Immature natural killer cell (primary cell): Measurements from ENCODE around the gene RAB3A. TPM values are rescaled to one million over a fixed set of nuclear protein-coding genes. Genes with fewer than 3 reads are reported as not detected.

Source experiments
- DNase-seq, 3 donors: peaks; one replicate each; pipeline ENCODE4 v3.0.0; 2022; ENCODE audit warnings: mixed read lengths in 1 of 3
- H3K27ac Mint-ChIP-seq, 6 donors: one replicate each; pipeline ENCODE4 v1.8.0; 2020; ENCODE audit warnings: mixed read lengths in 6 of 6, mild to moderate bottlenecking in 5 of 6, inconsistent platforms in 4 of 6, moderate library complexity in 3 of 6
- H3K27me3 Mint-ChIP-seq, 3 donors: one replicate each; pipeline ENCODE4 v1.8.0; 2020 to 2021; ENCODE audit warnings: low read depth in 3 of 3, mild to moderate bottlenecking in 3 of 3, mixed read lengths in 3 of 3, moderate library complexity in 3 of 3, inconsistent platforms in 1 of 3
- H3K36me3 Mint-ChIP-seq, 3 donors: one replicate each; pipeline ENCODE4 v1.8.0; 2020; ENCODE audit warnings: mixed read lengths in 3 of 3, inconsistent platforms in 2 of 3, mild to moderate bottlenecking in 2 of 3
- H3K4me1 Mint-ChIP-seq, 2 donors: one replicate each; pipeline ENCODE4 v1.8.0; 2020; ENCODE audit warnings: inconsistent platforms in 2 of 2, mild to moderate bottlenecking in 2 of 2, mixed read lengths in 2 of 2, moderate library complexity in 1 of 2
- H3K4me3 Mint-ChIP-seq, 5 donors: one replicate each; pipeline ENCODE4 v1.8.0; 2020; ENCODE audit warnings: mild to moderate bottlenecking in 5 of 5, mixed read lengths in 5 of 5, inconsistent platforms in 3 of 5, moderate library complexity in 3 of 5
- H3K9me3 Mint-ChIP-seq, 6 donors: one replicate each; pipeline ENCODE4 v1.8.0; 2020; ENCODE audit warnings: mild to moderate bottlenecking in 6 of 6, mixed read lengths in 6 of 6, inconsistent platforms in 4 of 6, moderate library complexity in 3 of 6
- polyA plus RNA-seq, 3 donors: library from polyadenylated mRNA; unstranded; fragments of 300-500 nt; fragmentation: Illumina TruSeq; gene quantifications; one replicate each; pipeline ENCODE4 v1.2.3, GENCODE V29; 2021

Gene RAB3A
- polyA plus RNA-seq, 3 donors from 2014 or later: 0.77 to 1.1 (median 1.1) TPM

DNA sequence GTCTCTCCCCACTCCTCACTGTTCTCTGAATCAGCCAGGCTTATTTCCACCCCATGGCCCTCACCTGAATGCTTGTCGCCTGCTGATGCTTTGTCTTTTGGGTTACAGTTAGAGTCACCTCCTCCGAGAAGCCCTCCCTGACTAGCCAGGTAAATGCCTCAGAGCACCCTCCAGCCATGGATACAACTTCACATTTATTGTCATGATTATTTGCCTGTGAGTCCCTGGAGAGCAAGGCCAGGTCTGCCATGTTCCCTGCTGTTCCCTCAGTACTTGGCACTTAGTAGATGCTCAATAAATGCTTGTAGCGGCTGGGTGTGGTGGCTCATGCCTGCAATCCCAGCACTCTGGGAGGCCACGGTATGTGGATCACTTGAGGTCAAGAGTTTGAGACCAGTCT, 26.1 kb upstream of the RAB3A start:
- Mint-ChIP-seq H3K27me3 (peaks cover 18 to 31% (median 20%) of the 10 kb centered on the region in 3 donors), H3K36me3 (no peaks in the 10 kb centered on the region), H3K4me1 (peaks cover 7 to 10% of the 10 kb centered on the region in 2 donors), H3K9me3 (peaks cover 0 to 6% (median 0%) of the 10 kb centered on the region in 6 donors), H3K4me3 (no peak overlapping the region), H3K27ac (no peak overlapping the region)
- DNase-seq: no peak

DNA sequence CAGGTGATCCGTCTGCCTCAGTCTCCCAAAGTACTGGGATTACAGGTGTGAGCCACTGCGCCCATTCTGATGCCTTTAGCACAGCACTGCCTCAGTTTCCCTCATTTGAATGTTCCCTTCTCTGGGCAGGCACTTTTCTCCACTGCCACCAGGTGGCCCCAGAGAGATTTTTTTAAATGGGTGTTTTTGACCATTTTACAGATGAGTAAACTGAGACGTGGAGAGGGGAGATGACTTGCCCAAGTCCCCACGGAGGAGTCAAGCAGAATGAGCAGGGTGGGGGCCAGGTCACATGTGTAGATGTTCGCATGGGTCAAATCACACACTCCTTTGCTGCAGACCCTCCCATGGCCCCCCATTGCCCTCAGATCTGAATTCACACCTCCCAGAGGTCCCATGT, 25.6 kb upstream of the RAB3A start:
- Mint-ChIP-seq H3K27ac (no peak overlapping the region), H3K27me3 (peaks cover 19 to 35% (median 23%) of the 10 kb centered on the region in 3 donors), H3K4me1 (peaks cover 11 to 14% of the 10 kb centered on the region in 2 donors), H3K4me3 (no peak overlapping the region), H3K9me3 (peaks cover 0 to 6% (median 0%) of the 10 kb centered on the region in 6 donors), H3K36me3 (no peaks in the 10 kb centered on the region)
- DNase-seq: no peak

DNA sequence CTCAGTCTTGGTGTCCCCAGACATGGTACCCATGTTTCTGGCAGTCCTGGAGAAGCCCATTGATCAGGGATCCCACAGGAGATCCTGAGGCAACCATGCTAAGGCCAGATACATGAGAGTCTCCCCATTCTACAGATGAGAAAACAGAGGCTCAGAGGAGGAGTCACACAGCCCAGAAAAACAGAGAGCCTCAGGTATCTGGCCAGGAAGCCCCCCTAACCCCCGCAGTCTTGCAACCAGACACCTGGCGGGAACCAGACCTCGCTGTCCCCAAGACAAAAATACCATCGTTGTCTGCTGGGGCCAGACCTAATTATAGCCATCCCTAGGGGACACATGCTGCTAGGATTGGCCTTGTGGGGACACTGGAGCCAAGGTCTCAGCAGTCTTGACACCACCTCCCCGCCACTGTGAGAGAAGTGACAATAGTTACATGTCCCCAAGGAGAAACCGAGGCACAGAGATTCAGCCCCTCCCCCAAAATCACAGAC, 24.0 kb upstream of the RAB3A start:
- no peak for DNase-seq
- H3K9me3 Mint-ChIP-seq: peaks cover 0 to 2% (median 0%) of the 10 kb centered on the region in 6 donors
- no peak overlapping the region for H3K27ac Mint-ChIP-seq
- no peak overlapping the region for H3K4me3 Mint-ChIP-seq
- H3K36me3 Mint-ChIP-seq: no peaks in the 10 kb centered on the region
- H3K27me3 Mint-ChIP-seq: peaks cover 19 to 35% (median 24%) of the 10 kb centered on the region in 3 donors
- H3K4me1 Mint-ChIP-seq: peaks cover 17 to 19% of the 10 kb centered on the region in 2 donors

DNA sequence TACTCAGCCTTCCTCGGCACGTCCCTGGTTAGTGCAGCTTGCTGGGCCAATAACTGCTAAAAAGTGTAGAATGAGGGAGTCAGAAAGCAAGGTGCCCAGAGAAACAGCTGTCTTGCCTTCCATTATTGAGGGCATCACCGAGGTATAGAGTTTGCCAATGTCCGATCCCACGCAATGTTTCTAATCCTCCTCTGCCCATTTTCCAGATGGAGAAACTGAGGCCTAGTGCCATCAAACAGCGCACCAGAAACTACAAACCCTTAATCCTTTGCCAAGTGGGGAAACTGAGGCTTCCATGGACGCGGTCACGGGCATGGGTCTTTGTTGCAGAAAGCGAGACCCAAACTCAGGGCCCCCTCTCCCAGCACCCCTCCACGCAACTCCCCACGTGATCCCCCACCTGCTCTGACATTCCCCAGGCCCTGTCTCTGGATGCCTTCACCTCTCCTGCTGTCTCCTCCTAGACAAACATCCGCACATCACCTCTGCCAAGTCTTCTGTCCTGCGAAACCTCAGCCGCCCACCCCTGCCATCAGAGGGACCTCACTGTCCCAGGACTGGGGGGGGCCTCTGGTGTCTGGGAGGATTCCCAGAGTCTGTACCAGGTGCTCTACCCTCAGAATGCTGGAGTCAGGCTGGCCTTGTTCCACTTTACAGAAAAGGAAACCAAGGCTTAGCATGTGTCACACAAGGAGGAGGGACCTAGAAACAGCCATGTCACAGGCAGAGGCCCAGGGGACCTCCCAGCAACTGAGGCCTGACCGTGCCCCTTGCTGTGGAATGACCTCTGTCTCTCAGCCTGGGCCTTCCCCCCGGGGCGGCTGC, 23.3 kb upstream of the RAB3A start:
- peaks cover 12 to 14% of the 10 kb centered on the region in 2 donors for H3K4me1 Mint-ChIP-seq
- DNase-seq: no peak
- H3K4me3 Mint-ChIP-seq: no peak overlapping the region
- H3K36me3 Mint-ChIP-seq: no peaks in the 10 kb centered on the region
- H3K27ac Mint-ChIP-seq: no peak overlapping the region
- peaks cover 19 to 33% (median 23%) of the 10 kb centered on the region in 3 donors for H3K27me3 Mint-ChIP-seq
- H3K9me3 Mint-ChIP-seq: peaks cover 0 to 2% (median 0%) of the 10 kb centered on the region in 6 donors

DNA sequence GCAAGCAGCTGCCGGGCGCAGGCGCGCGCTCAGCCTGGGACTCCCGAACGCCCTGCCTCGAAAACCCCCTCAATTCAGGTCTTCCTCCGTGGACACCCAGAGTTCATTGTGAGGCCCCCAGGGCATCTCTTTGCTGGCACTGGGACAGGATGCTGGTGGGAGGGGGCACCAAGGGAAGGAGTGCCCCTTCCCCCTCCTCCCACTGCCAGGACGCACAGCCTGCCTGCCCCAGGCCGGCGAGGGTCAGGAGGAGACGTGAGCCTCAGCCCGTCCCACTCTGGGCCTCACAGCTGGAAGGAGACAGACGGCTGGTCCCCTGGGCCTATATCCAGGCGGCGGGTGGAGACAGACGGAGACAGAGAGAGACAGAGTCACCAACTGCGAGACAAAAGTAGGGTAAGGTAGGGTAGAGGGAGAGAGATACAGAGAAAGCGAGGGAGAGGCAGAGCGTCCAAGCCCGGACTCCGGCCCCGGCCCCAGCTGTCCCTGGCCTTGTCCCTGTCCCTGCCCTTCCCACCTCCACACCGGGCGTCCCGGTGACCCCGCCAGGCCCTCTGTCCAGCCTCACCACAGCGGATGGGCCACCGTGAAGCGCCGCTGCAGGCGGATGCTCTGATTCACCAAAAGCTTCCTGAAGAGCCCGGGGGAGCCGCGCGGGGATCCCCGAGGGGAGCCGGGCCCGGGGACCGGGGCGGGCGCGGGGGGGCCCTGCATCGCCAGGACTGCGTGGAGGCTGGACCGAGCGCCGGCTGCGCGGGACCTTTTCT, 22.0 kb upstream of the RAB3A start, which contains the start of gene PDE4C:
PDE4C (minus strand) TSS at position 737 of the 767 bp plus-strand sequence; CDS start at position 714, 23 bp downstream.
- DNase-seq: no peak
- H3K9me3 Mint-ChIP-seq: peaks cover 0 to 2% (median 0%) of the 10 kb centered on the region in 6 donors
- H3K27ac Mint-ChIP-seq: no peak within 1 kb of the TSS
- peaks cover 11 to 13% of the 10 kb centered on the region in 2 donors for H3K4me1 Mint-ChIP-seq
- H3K27me3 Mint-ChIP-seq: peaks cover 18 to 40% (median 25%) of the 10 kb centered on the region in 3 donors
- no peaks in the 10 kb centered on the region for H3K36me3 Mint-ChIP-seq
- peak within 1 kb of the TSS in 1 of 5 donors; percentile 95 for H3K4me3 Mint-ChIP-seq

DNA sequence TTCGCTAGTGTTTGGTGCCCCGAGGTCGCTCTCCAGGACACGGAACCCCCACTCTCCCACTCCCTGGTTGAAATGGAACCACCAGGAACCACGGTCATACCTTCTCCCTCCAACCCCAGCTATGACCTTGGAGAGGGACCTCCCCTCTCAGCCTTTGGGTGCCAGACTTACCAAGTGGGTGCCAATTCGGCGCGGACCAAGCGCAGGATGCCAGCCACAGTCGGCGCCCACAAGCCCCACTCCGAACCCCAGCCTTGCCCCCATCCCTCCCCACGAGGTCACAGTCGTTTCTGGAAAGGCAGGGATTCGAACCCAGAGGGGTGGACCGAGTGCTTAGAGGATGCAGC, 21.5 kb upstream of the RAB3A start:
- Mint-ChIP-seq H3K4me3 (peak overlapping the region in 2 of 5 donors; percentile 17 to 95), H3K36me3 (no peaks in the 10 kb centered on the region), H3K4me1 (peaks cover 11 to 13% of the 10 kb centered on the region in 2 donors), H3K27me3 (peaks cover 14 to 38% (median 29%) of the 10 kb centered on the region in 3 donors), H3K27ac (no peak overlapping the region), H3K9me3 (peaks cover 0 to 2% (median 0%) of the 10 kb centered on the region in 6 donors)
- DNase-seq: no peak

DNA sequence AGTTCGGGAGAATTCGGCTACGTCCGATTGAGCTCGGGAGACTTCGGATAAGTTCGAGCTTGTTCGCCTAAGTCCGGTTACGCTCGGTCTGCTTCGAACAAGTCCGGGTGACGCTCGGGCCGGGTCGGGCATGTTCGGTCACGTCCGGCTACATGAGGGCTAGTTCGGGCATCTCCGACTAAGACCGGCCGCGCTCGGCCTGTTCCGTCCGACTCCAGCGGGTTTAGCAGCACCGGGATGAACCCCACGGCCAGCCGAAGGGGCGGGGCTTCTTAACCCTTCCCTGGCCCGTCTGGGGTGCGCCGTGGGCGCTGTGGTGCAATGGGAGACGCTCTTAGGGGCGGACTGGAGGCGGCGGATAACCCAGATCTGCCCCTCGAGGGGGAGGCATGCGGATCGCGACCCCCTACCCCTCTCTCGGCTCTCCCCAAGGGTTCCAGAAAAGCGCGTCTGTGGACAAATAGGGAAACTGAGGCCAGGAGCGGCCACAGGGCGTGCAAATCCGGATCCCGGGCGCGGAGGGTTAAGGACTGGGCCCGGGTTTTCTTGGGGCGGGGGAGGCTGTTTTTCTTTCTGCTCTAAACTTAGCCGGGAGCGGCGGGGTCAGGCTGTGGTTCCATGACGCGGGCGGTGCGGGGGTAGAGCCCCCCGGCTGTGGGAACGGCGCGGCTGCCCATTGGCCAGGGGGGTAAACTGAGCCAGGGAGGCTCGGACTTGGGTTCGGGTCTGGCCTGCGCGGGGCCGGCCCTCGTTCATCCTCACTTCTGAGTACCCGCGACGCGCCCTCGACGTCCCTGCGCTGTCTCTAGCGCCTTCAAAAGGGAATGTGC, 20.9 kb upstream of the RAB3A start:
- Mint-ChIP-seq H3K4me3 (peak overlapping the region; percentile 84 to 95 (median 91)), H3K36me3 (no peaks in the 10 kb centered on the region), H3K27me3 (peaks cover 14 to 42% (median 32%) of the 10 kb centered on the region in 3 donors), H3K9me3 (peaks cover 0 to 2% (median 0%) of the 10 kb centered on the region in 6 donors), H3K4me1 (peaks cover 11 to 13% of the 10 kb centered on the region in 2 donors), H3K27ac (peak overlapping the region in 4 of 6 donors; percentile 53 to 71 (median 63))
- DNase-seq: peak; percentile 80 to 87 (median 83)

DNA sequence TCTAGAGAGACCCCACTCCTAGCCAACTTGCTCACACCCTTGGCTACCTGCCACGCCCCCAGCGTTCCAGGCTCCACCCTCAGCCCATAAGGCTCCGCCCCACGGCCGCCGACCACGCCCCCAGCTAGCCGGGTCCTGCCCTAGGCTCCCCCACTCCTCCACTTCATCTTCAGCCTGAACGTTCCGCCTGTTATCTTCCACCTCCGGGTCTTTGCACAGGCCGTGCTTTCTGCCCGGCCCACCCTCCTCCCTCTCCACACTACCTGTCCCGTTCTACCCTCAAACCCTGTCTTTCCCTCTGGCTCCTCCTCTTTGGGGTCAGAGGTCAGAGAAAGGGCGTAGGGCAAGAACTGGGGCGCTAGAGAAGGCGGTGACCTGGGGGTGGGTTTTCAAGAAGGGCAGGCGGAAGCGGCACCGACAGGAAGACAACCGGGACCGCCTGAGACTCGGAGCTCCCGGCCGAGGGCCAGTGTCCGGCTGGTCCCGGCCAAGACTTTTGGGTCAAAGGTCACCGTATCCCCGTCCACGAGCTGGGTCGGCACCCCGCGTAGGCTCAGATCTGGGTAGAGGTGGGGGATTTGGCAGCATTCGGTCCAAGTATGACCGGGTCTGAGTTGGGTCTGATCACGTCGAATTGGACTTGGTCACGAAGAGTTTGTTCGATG, 20.1 kb upstream of the RAB3A start:
- H3K27me3 Mint-ChIP-seq: peaks cover 14 to 41% (median 30%) of the 10 kb centered on the region in 3 donors
- peak overlapping the region in 4 of 6 donors; percentile 53 to 71 (median 63) for H3K27ac Mint-ChIP-seq
- H3K36me3 Mint-ChIP-seq: no peaks in the 10 kb centered on the region
- peak overlapping the region; percentile 84 to 95 (median 91) for H3K4me3 Mint-ChIP-seq
- H3K9me3 Mint-ChIP-seq: peaks cover 0 to 2% (median 0%) of the 10 kb centered on the region in 6 donors
- peaks cover 11 to 13% of the 10 kb centered on the region in 2 donors for H3K4me1 Mint-ChIP-seq
- DNase-seq: peak in 2 of 3 donors; percentile 18 to 21

DNA sequence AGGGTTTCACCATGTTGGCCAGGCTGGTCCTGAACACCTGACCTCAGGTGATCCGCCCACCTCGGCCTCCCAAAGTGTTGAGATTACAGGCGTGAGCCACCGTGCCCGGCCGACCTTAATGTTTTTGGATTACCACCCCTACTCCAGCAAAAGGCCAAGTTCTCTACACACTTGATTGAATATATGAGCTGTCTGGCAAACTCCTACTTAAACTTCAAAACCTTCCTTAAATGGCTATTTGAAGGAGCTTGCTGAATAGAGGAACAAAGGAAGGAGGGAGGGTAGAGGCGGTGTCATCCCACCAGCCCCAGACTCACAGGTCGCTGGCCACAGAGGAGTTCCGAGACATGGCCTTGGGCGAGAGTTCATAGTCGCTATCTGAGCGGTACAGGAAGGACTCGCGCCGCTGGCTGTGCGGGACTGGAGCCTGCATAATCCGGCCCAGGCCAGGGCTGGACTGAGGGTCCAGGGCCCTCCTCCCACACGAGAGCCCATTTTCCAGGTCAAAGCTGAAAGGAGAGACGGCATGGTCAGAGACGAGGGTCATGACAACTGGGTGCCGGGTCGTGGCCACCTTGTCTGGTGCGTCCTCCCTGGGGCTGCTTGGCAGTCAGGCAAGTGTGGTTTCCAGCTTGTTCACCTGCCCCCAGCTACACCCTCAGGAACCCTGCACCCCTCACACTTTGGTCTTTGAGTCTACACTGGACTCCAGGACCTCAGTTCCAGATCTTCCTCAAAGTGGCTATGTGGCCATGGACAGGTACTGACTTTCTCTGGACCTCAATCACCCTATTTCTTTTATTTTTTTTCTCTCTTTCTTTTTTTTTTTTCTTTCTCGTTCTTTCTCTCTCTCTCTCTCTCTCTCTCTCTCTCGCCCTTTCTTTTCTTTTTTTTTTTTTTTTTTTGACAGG, 18.2 kb upstream of the RAB3A start:
- H3K27ac Mint-ChIP-seq: no peak overlapping the region
- H3K4me1 Mint-ChIP-seq: peaks cover 11 to 13% of the 10 kb centered on the region in 2 donors
- DNase-seq: no peak
- no peaks in the 10 kb centered on the region for H3K36me3 Mint-ChIP-seq
- H3K9me3 Mint-ChIP-seq: peaks cover 0 to 2% (median 0%) of the 10 kb centered on the region in 6 donors
- H3K27me3 Mint-ChIP-seq: peaks cover 14 to 36% (median 27%) of the 10 kb centered on the region in 3 donors
- peak overlapping the region in 1 of 5 donors; percentile 47 for H3K4me3 Mint-ChIP-seq

DNA sequence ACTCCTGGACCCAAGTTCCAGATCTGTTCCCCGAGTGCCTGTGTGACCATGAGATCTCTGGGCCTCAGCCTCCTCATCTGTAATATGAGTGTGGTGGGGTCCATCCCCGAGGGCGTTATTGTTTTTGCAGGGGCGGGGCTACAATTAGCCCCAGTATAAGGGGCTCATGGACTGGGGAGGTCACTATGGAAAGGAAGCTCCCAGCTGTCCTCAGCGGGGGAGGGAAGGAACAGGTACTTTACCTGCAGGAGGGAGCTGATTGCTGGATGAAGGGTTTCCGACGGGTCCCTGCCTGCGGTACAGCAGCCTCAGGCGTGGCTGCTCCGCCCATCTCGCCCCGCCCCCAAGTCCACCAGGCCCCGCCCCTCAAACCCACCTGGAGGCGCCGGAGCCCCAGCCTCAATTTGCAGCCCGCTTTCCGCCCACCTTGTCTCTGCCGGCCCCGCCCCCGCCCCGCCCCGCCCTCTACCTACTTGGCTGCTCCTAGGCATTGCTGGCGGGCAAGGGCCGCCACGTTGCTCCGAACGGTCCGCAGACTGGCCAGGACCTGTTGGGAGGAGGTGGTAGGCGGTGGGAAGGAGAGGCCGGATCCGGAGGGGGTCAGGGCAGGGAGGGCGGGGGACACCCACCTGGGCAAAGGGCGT, 16.9 kb upstream of the RAB3A start:
- no peak for DNase-seq
- peaks cover 11% of the 10 kb centered on the region in 2 donors for H3K4me1 Mint-ChIP-seq
- no peaks in the 10 kb centered on the region for H3K36me3 Mint-ChIP-seq
- no peak overlapping the region for H3K4me3 Mint-ChIP-seq
- H3K27me3 Mint-ChIP-seq: peaks cover 13 to 29% (median 24%) of the 10 kb centered on the region in 3 donors
- H3K27ac Mint-ChIP-seq: no peak overlapping the region
- H3K9me3 Mint-ChIP-seq: peaks cover 0 to 2% (median 0%) of the 10 kb centered on the region in 6 donors

DNA sequence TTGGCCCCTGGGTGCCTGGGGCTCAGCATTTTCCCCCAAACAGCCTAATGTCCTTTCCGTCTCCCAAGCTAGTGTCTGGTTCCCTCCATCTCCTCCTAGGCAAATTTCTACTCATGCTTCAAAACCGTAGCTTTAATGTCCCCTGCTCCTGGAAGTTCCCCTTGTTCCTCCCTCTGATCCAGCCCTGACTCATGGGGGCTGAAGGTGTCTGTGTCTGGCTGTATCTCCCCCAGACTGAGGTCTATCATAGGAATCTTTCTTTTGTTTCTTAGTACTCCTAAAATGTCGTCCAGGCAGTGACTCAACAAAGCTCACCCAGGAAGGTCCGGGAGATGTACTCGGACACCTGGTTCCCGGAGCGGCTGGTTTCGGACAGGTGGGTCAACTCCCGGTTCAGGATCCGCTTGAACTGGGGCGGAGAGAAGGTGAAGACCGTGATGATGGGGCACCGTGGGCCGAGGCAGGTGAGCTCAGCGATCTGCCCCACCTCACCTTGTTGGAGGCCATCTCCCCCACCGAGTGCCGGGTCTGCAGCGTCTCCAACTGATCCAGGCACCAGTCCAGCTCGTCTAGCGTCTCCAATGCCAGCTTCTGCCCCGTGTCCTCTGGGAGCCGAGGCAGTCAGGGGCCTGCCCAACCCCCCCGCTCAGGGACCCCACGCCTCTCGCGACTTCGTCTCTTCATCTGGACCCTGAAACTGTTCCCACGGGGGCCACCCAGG, 16.2 kb upstream of the RAB3A start:
- Mint-ChIP-seq H3K4me1 (peaks cover 8 to 11% of the 10 kb centered on the region in 2 donors), H3K27ac (peak overlapping the region in 1 of 6 donors; percentile 36), H3K9me3 (peaks cover 0 to 2% (median 0%) of the 10 kb centered on the region in 6 donors), H3K36me3 (no peaks in the 10 kb centered on the region), H3K27me3 (peaks cover 11 to 29% (median 24%) of the 10 kb centered on the region in 3 donors), H3K4me3 (no peak overlapping the region)
- no peak for DNase-seq
